ENCODE measurements around the gene FARP1. TPM values are rescaled to one million over a fixed set of nuclear protein-coding genes. Genes with fewer than 3 reads are reported as not detected.

The FARP1 gene
- total and polyA plus RNA-seq, 2 of the 13 experiments (the other 11 are each of a cell fraction or from before 2014, with no cell fraction given) = 70.6 to 126 TPM

GRCh38 chr13:98308086-98308911 is 165.4 kb downstream of the FARP1 start (continued):
- TF ChIP-seq ZNF644 (CRISPR knock-in tag; IDR thresholded peaks at IDR 0.05; ENCODE audit: low read depth) (no peak), ZNF749 (CRISPR knock-in tag; IDR thresholded peaks at IDR 0.05; ENCODE audit: borderline replicate concordance) (no peak), HOXD1 (CRISPR knock-in tag; IDR thresholded peaks at IDR 0.05) (no peak), POLR2G (IDR thresholded peaks at IDR 0.05; ENCODE audit: low read depth, low read length) (no peak), EP300 (IDR thresholded peaks at IDR 0.05; ENCODE audit: low read depth in 2 of 2, low read length in 2 of 2) (peak in 1 of 2 experiments; percentile 73; a peak in 2 of 4 replicates), EP300 (CRISPR knock-in tag; IDR thresholded peaks at IDR 0.05; ENCODE audit: borderline replicate concordance) (peak; percentile 62; the same call in 1 of the 2 replicates), HOMEZ (CRISPR knock-in tag; IDR thresholded peaks at IDR 0.05; ENCODE audit: low read depth) (no peak; the same call in 1 of the 2 replicates), SKIL (CRISPR knock-in tag; IDR thresholded peaks at IDR 0.05; ENCODE audit: borderline replicate concordance) (no peak), ZNF616 (CRISPR knock-in tag; IDR thresholded peaks at IDR 0.05; ENCODE audit: low read depth) (no peak), ZNF879 (CRISPR knock-in tag; IDR thresholded peaks at IDR 0.05) (no peak), ZNF704 (CRISPR knock-in tag; IDR thresholded peaks at IDR 0.05; ENCODE audit: borderline replicate concordance) (no peak), ZNF878 (CRISPR knock-in tag; IDR thresholded peaks at IDR 0.05) (no peak), ZSCAN21 (CRISPR knock-in tag; IDR thresholded peaks at IDR 0.05; ENCODE audit: borderline replicate concordance) (0 out of 2 replicates have a peak, but pooled peaks have one; percentile 25), HMGXB4 (CRISPR knock-in tag; IDR thresholded peaks at IDR 0.05; ENCODE audit: borderline replicate concordance in 1 of 2, low read depth in 1 of 2) (no peak), GFI1 (CRISPR knock-in tag; IDR thresholded peaks at IDR 0.05; ENCODE audit: borderline replicate concordance) (no peak), ONECUT2 (CRISPR knock-in tag; IDR thresholded peaks at IDR 0.05) (peak; percentile 88), SP1 (IDR thresholded peaks at IDR 0.05) (no peak), SP1 (CRISPR knock-in tag; IDR thresholded peaks at IDR 0.05) (no peak), IRF9 (CRISPR knock-in tag; IDR thresholded peaks at IDR 0.05; ENCODE audit: borderline replicate concordance) (no peak), ZSCAN9 (CRISPR knock-in tag; IDR thresholded peaks at IDR 0.05; ENCODE audit: borderline replicate concordance) (0 out of 2 replicates have a peak, but pooled peaks have one; percentile 19), MAFK (conservative IDR thresholded peaks at IDR 0.05 in 1 of 2, IDR thresholded peaks at IDR 0.05 in 1 of 2; ENCODE audit: low read length in 2 of 2) (no peak)

Data from HepG2 (cell line).